ENCODE data around the gene UACA.

DNA sequence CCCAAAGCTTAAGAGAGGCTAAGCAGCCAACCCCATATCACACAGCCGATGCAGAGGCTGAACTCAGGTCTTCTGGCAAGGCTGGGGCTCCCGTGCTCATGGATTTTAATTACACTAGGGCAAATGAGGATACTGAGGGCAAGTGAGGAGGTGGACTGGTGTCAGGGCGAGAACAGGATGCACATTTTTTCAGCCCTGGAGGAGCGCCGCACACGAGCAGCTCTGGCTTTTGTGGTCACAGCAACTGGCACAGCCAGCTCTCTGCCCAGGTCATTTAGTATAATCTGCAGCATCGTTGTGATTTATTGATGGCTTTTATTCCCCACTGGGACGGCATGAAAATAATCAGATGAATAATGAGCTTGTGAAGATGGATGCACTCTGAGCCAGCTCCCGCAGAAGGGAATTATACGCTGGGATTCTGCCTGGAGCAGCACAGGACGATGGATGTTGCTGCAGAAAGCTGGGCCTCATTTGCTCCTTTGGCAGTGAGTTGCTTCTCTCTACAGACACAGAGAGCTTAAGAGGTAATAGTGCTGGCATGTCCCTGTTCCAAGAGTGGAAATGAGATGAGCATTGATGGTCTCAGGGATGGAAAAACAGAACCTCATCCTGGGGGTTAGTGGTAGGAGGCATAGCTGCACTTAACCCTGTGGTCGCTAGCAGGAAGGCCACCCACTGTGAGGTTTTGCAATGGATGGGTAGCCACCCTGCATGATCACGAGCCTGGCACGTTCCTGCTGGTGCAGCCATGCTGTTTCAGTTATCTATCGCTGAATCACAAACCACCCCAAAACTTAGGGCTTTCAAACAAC, 135.4 kb downstream of the UACA start:
- TF ChIP-seq, protein P1, sequence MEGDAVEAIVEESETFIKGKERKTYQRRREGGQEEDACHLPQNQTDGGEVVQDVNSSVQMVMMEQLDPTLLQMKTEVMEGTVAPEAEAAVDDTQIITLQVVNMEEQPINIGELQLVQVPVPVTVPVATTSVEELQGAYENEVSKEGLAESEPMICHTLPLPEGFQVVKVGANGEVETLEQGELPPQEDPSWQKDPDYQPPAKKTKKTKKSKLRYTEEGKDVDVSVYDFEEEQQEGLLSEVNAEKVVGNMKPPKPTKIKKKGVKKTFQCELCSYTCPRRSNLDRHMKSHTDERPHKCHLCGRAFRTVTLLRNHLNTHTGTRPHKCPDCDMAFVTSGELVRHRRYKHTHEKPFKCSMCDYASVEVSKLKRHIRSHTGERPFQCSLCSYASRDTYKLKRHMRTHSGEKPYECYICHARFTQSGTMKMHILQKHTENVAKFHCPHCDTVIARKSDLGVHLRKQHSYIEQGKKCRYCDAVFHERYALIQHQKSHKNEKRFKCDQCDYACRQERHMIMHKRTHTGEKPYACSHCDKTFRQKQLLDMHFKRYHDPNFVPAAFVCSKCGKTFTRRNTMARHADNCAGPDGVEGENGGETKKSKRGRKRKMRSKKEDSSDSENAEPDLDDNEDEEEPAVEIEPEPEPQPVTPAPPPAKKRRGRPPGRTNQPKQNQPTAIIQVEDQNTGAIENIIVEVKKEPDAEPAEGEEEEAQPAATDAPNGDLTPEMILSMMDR (conservative IDR thresholded peaks at IDR 0.05; ENCODE audit: low read depth in 2 of 2) = no peak
- TF ChIP-seq POLR2AphosphoS5 (IDR thresholded peaks at IDR 0.05; ENCODE audit: low read depth) (no peak), EZH2phosphoT487 (IDR thresholded peaks at IDR 0.05; ENCODE audit: unreplicated experiment) (no peak), EZH2 (IDR thresholded peaks at IDR 0.05; ENCODE audit: low read depth, unreplicated experiment) (no peak), ZNF331 (CRISPR knock-in tag; IDR thresholded peaks at IDR 0.05; ENCODE audit: low read depth) (no peak), CREB1 (CRISPR knock-in tag; IDR thresholded peaks at IDR 0.05; ENCODE audit: low read depth) (no peak), JUNB (IDR thresholded peaks at IDR 0.05; ENCODE audit: unreplicated experiment) (no peak), NANOG (IDR thresholded peaks at IDR 0.05; ENCODE audit: borderline replicate concordance) (no peak), ZNF114 (CRISPR knock-in tag; IDR thresholded peaks at IDR 0.05) (no peak), STAT1 (IDR thresholded peaks at IDR 0.05; ENCODE audit: unreplicated experiment) (no peak)
- TF ChIP-seq, protein P2, sequence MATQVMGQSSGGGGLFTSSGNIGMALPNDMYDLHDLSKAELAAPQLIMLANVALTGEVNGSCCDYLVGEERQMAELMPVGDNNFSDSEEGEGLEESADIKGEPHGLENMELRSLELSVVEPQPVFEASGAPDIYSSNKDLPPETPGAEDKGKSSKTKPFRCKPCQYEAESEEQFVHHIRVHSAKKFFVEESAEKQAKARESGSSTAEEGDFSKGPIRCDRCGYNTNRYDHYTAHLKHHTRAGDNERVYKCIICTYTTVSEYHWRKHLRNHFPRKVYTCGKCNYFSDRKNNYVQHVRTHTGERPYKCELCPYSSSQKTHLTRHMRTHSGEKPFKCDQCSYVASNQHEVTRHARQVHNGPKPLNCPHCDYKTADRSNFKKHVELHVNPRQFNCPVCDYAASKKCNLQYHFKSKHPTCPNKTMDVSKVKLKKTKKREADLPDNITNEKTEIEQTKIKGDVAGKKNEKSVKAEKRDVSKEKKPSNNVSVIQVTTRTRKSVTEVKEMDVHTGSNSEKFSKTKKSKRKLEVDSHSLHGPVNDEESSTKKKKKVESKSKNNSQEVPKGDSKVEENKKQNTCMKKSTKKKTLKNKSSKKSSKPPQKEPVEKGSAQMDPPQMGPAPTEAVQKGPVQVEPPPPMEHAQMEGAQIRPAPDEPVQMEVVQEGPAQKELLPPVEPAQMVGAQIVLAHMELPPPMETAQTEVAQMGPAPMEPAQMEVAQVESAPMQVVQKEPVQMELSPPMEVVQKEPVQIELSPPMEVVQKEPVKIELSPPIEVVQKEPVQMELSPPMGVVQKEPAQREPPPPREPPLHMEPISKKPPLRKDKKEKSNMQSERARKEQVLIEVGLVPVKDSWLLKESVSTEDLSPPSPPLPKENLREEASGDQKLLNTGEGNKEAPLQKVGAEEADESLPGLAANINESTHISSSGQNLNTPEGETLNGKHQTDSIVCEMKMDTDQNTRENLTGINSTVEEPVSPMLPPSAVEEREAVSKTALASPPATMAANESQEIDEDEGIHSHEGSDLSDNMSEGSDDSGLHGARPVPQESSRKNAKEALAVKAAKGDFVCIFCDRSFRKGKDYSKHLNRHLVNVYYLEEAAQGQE (IDR thresholded peaks at IDR 0.05; ENCODE audit: unreplicated experiment) = no peak
- TF ChIP-seq, protein P3, sequence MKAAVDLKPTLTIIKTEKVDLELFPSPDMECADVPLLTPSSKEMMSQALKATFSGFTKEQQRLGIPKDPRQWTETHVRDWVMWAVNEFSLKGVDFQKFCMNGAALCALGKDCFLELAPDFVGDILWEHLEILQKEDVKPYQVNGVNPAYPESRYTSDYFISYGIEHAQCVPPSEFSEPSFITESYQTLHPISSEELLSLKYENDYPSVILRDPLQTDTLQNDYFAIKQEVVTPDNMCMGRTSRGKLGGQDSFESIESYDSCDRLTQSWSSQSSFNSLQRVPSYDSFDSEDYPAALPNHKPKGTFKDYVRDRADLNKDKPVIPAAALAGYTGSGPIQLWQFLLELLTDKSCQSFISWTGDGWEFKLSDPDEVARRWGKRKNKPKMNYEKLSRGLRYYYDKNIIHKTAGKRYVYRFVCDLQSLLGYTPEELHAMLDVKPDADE (IDR thresholded peaks at IDR 0.05) = no peak
- TF ChIP-seq, protein P4, sequence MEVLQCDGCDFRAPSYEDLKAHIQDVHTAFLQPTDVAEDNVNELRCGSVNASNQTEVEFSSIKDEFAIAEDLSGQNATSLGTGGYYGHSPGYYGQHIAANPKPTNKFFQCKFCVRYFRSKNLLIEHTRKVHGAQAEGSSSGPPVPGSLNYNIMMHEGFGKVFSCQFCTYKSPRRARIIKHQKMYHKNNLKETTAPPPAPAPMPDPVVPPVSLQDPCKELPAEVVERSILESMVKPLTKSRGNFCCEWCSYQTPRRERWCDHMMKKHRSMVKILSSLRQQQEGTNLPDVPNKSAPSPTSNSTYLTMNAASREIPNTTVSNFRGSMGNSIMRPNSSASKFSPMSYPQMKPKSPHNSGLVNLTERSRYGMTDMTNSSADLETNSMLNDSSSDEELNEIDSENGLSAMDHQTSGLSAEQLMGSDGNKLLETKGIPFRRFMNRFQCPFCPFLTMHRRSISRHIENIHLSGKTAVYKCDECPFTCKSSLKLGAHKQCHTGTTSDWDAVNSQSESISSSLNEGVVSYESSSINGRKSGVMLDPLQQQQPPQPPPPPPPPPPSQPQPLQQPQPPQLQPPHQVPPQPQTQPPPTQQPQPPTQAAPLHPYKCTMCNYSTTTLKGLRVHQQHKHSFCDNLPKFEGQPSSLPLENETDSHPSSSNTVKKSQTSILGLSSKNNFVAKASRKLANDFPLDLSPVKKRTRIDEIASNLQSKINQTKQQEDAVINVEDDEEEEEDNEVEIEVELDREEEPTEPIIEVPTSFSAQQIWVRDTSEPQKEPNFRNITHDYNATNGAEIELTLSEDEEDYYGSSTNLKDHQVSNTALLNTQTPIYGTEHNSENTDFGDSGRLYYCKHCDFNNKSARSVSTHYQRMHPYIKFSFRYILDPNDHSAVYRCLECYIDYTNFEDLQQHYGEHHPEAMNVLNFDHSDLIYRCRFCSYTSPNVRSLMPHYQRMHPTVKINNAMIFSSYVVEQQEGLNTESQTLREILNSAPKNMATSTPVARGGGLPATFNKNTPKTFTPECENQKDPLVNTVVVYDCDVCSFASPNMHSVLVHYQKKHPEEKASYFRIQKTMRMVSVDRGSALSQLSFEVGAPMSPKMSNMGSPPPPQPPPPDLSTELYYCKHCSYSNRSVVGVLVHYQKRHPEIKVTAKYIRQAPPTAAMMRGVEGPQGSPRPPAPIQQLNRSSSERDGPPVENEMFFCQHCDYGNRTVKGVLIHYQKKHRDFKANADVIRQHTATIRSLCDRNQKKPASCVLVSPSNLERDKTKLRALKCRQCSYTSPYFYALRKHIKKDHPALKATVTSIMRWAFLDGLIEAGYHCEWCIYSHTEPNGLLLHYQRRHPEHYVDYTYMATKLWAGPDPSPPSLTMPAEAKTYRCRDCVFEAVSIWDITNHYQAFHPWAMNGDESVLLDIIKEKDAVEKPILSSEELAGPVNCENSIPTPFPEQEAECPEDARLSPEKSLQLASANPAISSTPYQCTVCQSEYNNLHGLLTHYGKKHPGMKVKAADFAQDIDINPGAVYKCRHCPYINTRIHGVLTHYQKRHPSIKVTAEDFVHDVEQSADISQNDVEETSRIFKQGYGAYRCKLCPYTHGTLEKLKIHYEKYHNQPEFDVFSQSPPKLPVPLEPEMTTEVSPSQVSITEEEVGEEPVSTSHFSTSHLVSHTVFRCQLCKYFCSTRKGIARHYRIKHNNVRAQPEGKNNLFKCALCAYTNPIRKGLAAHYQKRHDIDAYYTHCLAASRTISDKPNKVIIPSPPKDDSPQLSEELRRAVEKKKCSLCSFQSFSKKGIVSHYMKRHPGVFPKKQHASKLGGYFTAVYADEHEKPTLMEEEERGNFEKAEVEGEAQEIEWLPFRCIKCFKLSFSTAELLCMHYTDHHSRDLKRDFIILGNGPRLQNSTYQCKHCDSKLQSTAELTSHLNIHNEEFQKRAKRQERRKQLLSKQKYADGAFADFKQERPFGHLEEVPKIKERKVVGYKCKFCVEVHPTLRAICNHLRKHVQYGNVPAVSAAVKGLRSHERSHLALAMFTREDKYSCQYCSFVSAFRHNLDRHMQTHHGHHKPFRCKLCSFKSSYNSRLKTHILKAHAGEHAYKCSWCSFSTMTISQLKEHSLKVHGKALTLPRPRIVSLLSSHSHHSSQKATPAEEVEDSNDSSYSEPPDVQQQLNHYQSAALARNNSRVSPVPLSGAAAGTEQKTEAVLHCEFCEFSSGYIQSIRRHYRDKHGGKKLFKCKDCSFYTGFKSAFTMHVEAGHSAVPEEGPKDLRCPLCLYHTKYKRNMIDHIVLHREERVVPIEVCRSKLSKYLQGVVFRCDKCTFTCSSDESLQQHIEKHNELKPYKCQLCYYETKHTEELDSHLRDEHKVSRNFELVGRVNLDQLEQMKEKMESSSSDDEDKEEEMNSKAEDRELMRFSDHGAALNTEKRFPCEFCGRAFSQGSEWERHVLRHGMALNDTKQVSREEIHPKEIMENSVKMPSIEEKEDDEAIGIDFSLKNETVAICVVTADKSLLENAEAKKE (CRISPR knock-in tag; IDR thresholded peaks at IDR 0.05) = no peak

Data from GM23338 (cell line).